ENCODE measurements around the gene IFFO2. TPM values are rescaled to one million over a fixed set of nuclear protein-coding genes. Genes with fewer than 3 reads are reported as not detected.

Gene IFFO2
- 11.0 to 17.6 TPM (median 14.0 TPM) in 5 replicates for total RNA-seq (2022; extraction: Qiagen RNA extraction)

GRCh38 chr1:18956193-18957135, at the start of gene IFFO2:
Gene IFFO2, minus strand, starts transcription at chr1:18956676. Its CDS starts 344 bp downstream, at chr1:18956332.

GRCh38 chr1:18902523-18903290, 53.8 kb downstream of the IFFO2 start, which contains the start of gene ALDH4A1:
Gene ALDH4A1, minus strand, starts transcription at chr1:18902555. Its CDS starts 32 bp downstream, at chr1:18902523.

GRCh38 chr1:18859560-18859959, 96.9 kb downstream of the IFFO2 start, which contains the start of gene TAS1R2:
Gene TAS1R2, minus strand, starts transcription at chr1:18859660. Its CDS starts 0 bp downstream, at chr1:18859660.

Other genes with a start within 250 kb of the IFFO2 start
- gene TAS1R2, start 97.0 kb downstream of the IFFO2 start, total RNA-seq (2022; extraction: Qiagen RNA extraction) = not detected in 5 replicates
- 10.1 to 14.9 TPM (median 14.5 TPM) in 5 replicates for gene ALDH4A1, start 54.1 kb downstream of the IFFO2 start, total RNA-seq (2022; extraction: Qiagen RNA extraction)